K562 (cell line): ENCODE data around the gene CDR2L. TPM values are rescaled to one million over a fixed set of nuclear protein-coding genes. Genes with fewer than 3 reads are reported as not detected.

Experiments used
- ATAC-seq: fragments of 200-7000 bp; cut with Tn5 transposase; 3 replicates; pipeline ENCODE4 v1.9.1; 2020; ENCODE audit warnings: moderate library complexity
- BruUV-seq: library from RNA; stranded (reverse); fragments of 400-500 nt; replicated peaks from 2 replicates; lab custom pipeline; 2021; lab: Mats Ljungman, UMichigan
- CTCF ChIA-PET: fragments of 300-600 bp; formaldehyde crosslinking; extraction: SDS; loops from one replicate; lab custom pipeline; 2021; ENCODE audit warnings: low intra/inter-chr PET ratio; lab: Yijun Ruan, JAX
- POLR2A ChIA-PET: fragments of 300-600, 350-650 bp; sonication (Branson Sonifier 250); formaldehyde crosslinking; extraction: SDS; loops from one replicate; lab custom pipeline; 2021; ENCODE audit warnings: antibody characterized with exemption, inconsistent platforms; lab: Yijun Ruan, JAX
- DNase-seq, 4 experiments: peaks; one replicate each; pipeline versions ENCODE4 v3.0.0 to v3.0.0-alpha.2; 2011 to 2018; ENCODE audit warnings: low spot score in 3 of 4, mixed read lengths in 3 of 4; ENCODE audit errors: extremely low read depth in 1 of 4
- FAIRE-seq: peaks from 2 replicates; lab custom pipeline; 2011; peaks lifted over from hg19 to GRCh38; lab: Jason Lieb, UNC
- H2AFZ ChIP-seq: 2 replicates; pipeline ENCODE4 v1.6.0; 2011; ENCODE audit warnings: low read depth, low read length, control low read depth, inconsistent platforms
- H3K27ac ChIP-seq: fragments of 200-600 bp; 3 replicates; pipeline ENCODE4 v1.8.0; 2011; ENCODE audit warnings: low read depth, mild to moderate bottlenecking, control low read depth, inconsistent platforms, low read length, moderate library complexity, mixed read lengths; ENCODE audit errors: extremely low read depth
- H3K27me3 ChIP-seq, 2 experiments: fragments of 300-600 bp in 1 of 2; 2 replicates in 1 of 2; 3 replicates in 1 of 2; pipeline versions ENCODE4 v1.6.0 to v1.8.0; 2011; ENCODE audit warnings: inconsistent platforms in 2 of 2, low read length in 2 of 2, mild to moderate bottlenecking in 1 of 2, mixed read lengths in 1 of 2, moderate library complexity in 1 of 2; ENCODE audit not compliant: control insufficient read depth in 2 of 2, insufficient read depth in 2 of 2
- H3K36me3 ChIP-seq: fragments of 300-600 bp; 3 replicates; pipeline ENCODE4 v1.8.0; 2011; ENCODE audit warnings: mild to moderate bottlenecking, low read length, inconsistent platforms; ENCODE audit not compliant: control insufficient read depth, insufficient read depth
- H3K4me1 ChIP-seq, 2 experiments: fragments of 200-600 bp in 1 of 2; replicated peaks in 1 of 2; 2 replicates in 1 of 2; 3 replicates in 1 of 2; pipeline versions ENCODE4 v1.5.1 to v1.8.0; 2011; ENCODE audit warnings: inconsistent platforms in 2 of 2, low read length in 2 of 2, mild to moderate bottlenecking in 1 of 2, mixed read lengths in 1 of 2, moderate library complexity in 1 of 2; ENCODE audit not compliant: control insufficient read depth in 2 of 2, insufficient read depth in 2 of 2
- H3K4me2 ChIP-seq: 2 replicates; pipeline ENCODE4 v1.6.1; 2011; ENCODE audit warnings: low read length, control low read depth, inconsistent platforms, mixed read lengths; ENCODE audit not compliant: insufficient read depth
- H3K4me3 ChIP-seq: fragments of 200-600 bp; sonication (generic), shearing (Covaris generic); 2 replicates; pipeline ENCODE4 v1.5.1; 2016; ENCODE audit warnings: control low read depth, inconsistent platforms
- H3K79me2 ChIP-seq: fragments of 200-600 bp; 3 replicates; pipeline ENCODE4 v1.8.0; 2011; ENCODE audit warnings: low read length, inconsistent platforms; ENCODE audit not compliant: control insufficient read depth, insufficient read depth
- H3K9ac ChIP-seq, 2 experiments: 2 replicates each; pipeline versions ENCODE4 v1.6.0 to v1.6.1; 2011; ENCODE audit warnings: low read depth in 2 of 2, low read length in 2 of 2, control low read depth in 1 of 2, inconsistent platforms in 1 of 2, mild to moderate bottlenecking in 1 of 2, mixed read lengths in 1 of 2; ENCODE audit not compliant: insufficient read depth in 1 of 2
- H3K9me1 ChIP-seq: one replicate; pipeline ENCODE4 v1.6.0; 2011; ENCODE audit warnings: inconsistent platforms, mild to moderate bottlenecking, low read length, moderate library complexity; ENCODE audit not compliant: control insufficient read depth, insufficient read depth
- H3K9me3 ChIP-seq: replicated peaks from 2 replicates; pipeline ENCODE4 v1.5.1; 2011; ENCODE audit warnings: low read depth, low read length, inconsistent platforms; ENCODE audit not compliant: control insufficient read depth, insufficient read depth
- H4K20me1 ChIP-seq: replicated peaks from 2 replicates; pipeline ENCODE4 v1.6.1; 2011; ENCODE audit warnings: low read length, inconsistent platforms, mixed read lengths; ENCODE audit not compliant: control insufficient read depth, insufficient read depth
- BRD9 ChIP-seq: fragments of 450-650 bp; IDR thresholded peaks from 2 replicates; pipeline ENCODE4 v1.6.1; 2018; ENCODE audit warnings: low read depth; ENCODE audit not compliant: partially characterized antibody
- HMGN3 ChIP-seq: IDR thresholded peaks from 2 replicates; pipeline ENCODE4 v1.6.1; 2011; ENCODE audit warnings: borderline replicate concordance, low read depth, mild to moderate bottlenecking, mixed read lengths, low read length; ENCODE audit not compliant: insufficient read length; ENCODE audit errors: extremely low read depth
- RUNX1 ChIP-seq: sonication (generic); IDR thresholded peaks from 2 replicates; pipeline ENCODE4 v1.6.1; 2016; ENCODE audit warnings: antibody characterized with exemption, low read depth
- SNRNP70 ChIP-seq: fragments of 200-400 bp; formaldehyde crosslinking; optimal IDR thresholded peaks from 2 replicates; pipeline ENCODE3; 2017; ENCODE audit warnings: low read depth, low read length
- THRAP3 ChIP-seq: fragments of 450-650 bp; IDR thresholded peaks from 2 replicates; pipeline ENCODE4 v1.6.1; 2016; ENCODE audit warnings: mild to moderate bottlenecking, inconsistent platforms, borderline replicate concordance
- ZNF121 ChIP-seq: sonication (generic); formaldehyde crosslinking; conservative IDR thresholded peaks from 2 replicates; pipeline ENCODE4 v1.8.0; 2022; ENCODE audit warnings: missing genetic modification reagents
- WGBS: fragments of 100-300 bp; shearing (Covaris generic); methylation state at CpG from one replicate; pipeline ENCODE4 v1.1.6; 2016; ENCODE audit warnings: low coverage, mixed read lengths; ENCODE audit not compliant: insufficient coverage; ENCODE audit errors: missing lambda C conversion rate; 5-methylcytosine and 5-hydroxymethylcytosine counted together
- in situ Hi-C: fragments of 300-500 bp; cut with MboI; formaldehyde crosslinking; loops from 4 replicates; pipeline ENCODE4 v1.15.0; 2018; ENCODE audit warnings: inconsistent platforms, mixed read lengths
- intact Hi-C: fragments of 100-400 bp; cut with micrococcal nuclease; formaldehyde crosslinking; loops from 2 replicates; pipeline ENCODE4 v1.14.2; 2022
- polyA plus RNA-seq, 8 experiments: library from polyadenylated mRNA; depleted of rRNA in 4 of 8; stranded (reverse) in 5 of 8; unstranded in 3 of 8; fragments of >200 nt; fragmentation: Nextera tagmentation in 2 of 8; fragmentation: Illumina TruSeq in 1 of 8; extraction: Ambion mirVana in 2 of 8; extraction: Trizol in 1 of 8; gene quantifications; 2 replicates each; pipeline versions ENCODE4 v1.2.1 to v1.2.3, GENCODE V29; 2011 to 2014; ENCODE audit warnings: inconsistent platforms in 1 of 8, missing spikeins in 1 of 8
- total RNA-seq, 7 experiments: library from RNA; depleted of rRNA in 6 of 7; stranded (reverse); fragments of >200 nt in 6 of 7; fragmentation: Illumina TruSeq in 2 of 7; extraction: Trizol in 2 of 7; gene quantifications; 2 replicates each; pipeline versions ENCODE4 v1.2.1 to v1.2.3, GENCODE V29; 2011 to 2021; ENCODE audit warnings: low replicate concordance in 1 of 7
- TF ChIP-seq, protein P1 (sequence below): sonication (generic); formaldehyde crosslinking; IDR thresholded peaks from 2 replicates; pipeline ENCODE4 v1.8.0; 2023; ENCODE audit warnings: mild to moderate bottlenecking, missing genetic modification reagents

The CDR2L gene
- total and polyA plus RNA-seq, 9 of the 15 experiments (the other 6 are each of a cell fraction or from before 2014, with no cell fraction given): 2.7 to 16.0 (median 7.3) TPM

DNA sequence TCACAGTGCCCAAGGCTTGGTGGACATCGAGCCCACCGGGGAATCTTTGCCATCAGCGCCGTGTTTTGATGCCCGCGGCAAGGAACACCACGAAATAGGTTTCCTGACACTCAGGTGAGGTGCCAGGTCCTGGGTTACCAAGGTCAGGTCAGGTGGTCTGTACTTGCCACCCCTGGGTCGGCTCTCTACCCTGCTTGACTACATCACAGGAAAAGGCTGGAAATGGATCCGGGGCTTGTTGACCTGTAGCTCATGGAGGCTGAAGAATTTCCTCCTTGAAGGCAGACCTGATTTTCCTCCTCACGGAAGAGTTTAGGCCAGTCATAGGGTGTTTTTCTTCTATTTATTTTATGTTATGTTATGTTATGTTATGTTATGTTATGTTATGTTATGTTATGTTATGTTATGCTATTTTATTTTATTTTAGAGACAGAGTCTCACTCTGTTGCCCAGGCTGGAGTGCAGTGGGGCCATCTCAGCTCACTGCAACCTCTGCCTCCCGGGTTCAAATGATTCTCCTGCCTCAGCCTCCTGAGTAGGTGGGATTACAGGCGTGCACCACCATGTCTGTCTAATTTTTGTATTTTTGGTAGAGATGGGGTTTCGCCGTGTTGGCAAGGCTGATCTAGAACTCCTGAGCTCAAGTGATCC, 4.6 kb upstream of the CDR2L start (continued):
- TF ChIP-seq, protein P1, sequence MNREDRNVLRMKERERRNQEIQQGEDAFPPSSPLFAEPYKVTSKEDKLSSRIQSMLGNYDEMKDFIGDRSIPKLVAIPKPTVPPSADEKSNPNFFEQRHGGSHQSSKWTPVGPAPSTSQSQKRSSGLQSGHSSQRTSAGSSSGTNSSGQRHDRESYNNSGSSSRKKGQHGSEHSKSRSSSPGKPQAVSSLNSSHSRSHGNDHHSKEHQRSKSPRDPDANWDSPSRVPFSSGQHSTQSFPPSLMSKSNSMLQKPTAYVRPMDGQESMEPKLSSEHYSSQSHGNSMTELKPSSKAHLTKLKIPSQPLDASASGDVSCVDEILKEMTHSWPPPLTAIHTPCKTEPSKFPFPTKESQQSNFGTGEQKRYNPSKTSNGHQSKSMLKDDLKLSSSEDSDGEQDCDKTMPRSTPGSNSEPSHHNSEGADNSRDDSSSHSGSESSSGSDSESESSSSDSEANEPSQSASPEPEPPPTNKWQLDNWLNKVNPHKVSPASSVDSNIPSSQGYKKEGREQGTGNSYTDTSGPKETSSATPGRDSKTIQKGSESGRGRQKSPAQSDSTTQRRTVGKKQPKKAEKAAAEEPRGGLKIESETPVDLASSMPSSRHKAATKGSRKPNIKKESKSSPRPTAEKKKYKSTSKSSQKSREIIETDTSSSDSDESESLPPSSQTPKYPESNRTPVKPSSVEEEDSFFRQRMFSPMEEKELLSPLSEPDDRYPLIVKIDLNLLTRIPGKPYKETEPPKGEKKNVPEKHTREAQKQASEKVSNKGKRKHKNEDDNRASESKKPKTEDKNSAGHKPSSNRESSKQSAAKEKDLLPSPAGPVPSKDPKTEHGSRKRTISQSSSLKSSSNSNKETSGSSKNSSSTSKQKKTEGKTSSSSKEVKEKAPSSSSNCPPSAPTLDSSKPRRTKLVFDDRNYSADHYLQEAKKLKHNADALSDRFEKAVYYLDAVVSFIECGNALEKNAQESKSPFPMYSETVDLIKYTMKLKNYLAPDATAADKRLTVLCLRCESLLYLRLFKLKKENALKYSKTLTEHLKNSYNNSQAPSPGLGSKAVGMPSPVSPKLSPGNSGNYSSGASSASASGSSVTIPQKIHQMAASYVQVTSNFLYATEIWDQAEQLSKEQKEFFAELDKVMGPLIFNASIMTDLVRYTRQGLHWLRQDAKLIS (CRISPR knock-in tag): 0 out of 2 replicates have a peak, but pooled peaks have one; percentile 11
- TF ChIP-seq BRD9: peak; percentile 62
- TF ChIP-seq THRAP3: peak; percentile 49; the same call in 1 of the 2 replicates
- 0 out of 2 replicates have a peak, but pooled peaks have one; percentile 8 for TF ChIP-seq RUNX1
- TF ChIP-seq HMGN3: peak; percentile 0
- TF ChIP-seq, all 486 proteins: peak for 15; not testable (repeated sequence) for 471

DNA sequence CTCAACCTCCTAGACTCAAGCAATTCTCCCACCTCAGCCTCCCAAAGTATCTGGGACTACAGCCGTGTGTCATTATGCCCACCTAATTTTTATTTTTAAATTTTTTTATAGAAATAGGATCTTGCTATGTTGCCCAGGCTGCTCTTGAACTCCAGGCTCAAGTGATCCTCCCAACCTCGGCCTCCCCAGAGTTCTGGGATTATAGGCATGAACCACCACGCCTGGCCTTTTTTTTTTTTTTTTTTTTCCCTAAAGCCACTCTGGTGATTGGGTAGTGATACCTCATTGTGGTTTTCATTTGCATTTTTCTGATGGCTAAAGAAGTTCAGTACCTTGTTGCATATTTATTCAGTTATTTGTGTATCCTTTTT, 1.2 kb upstream of the CDR2L start:
- in situ Hi-C loops: no loop called here
- H3K27me3 ChIP-seq: no peaks in the 10 kb centered on the region

More for the DNA sequence above, 1.2 kb upstream of the CDR2L start:
- H2AFZ ChIP-seq: no peak overlapping the region
- POLR2A ChIA-PET: no interaction called here
- peaks cover 18 to 40% of the 10 kb centered on the region in 2 experiments for H3K4me1 ChIP-seq
- TF ChIP-seq SNRNP70: no peak
- peak; percentile 82 for TF ChIP-seq ZNF121
- TF ChIP-seq, all 486 proteins: peak for 1
- no peaks in the 10 kb centered on the region for H3K9me1 ChIP-seq
- peaks cover 7% of the 10 kb centered on the region; the same call in 1 of the 2 replicates for H4K20me1 ChIP-seq
- no peak overlapping the region for H3K4me2 ChIP-seq
- H3K79me2 ChIP-seq: peaks cover 13% of the 10 kb centered on the region; the same call in 2 of the 3 replicates
- no peaks in the 10 kb centered on the region for H3K36me3 ChIP-seq
- H3K27ac ChIP-seq: no peak overlapping the region
- BruUV-seq: no TSS peak
- H3K4me3 ChIP-seq: no peak overlapping the region
- DNase-seq (no peak), ATAC-seq (no peak), FAIRE-seq (no peak)
- intact Hi-C loops: no loop called here
- H3K9me3 ChIP-seq: no peaks in the 10 kb centered on the region
- no peak overlapping the region for H3K9ac ChIP-seq
- CTCF ChIA-PET: no interaction called here
- 77% methylated on average over 3 of the region's 3 CpGs for WGBS
